HG03558 (cell line): ENCODE results near the gene BLVRA.
"Not testable (repeated sequence)": the region's sequence is repeated elsewhere in the genome, so short reads cannot be mapped to it uniquely, and the experiment has no call there.

Experiments used
- ATAC-seq: cut with Tn5 transposase; IDR thresholded peaks from one replicate; pipeline ENCODE4 v1.9.1; 2021; ENCODE audit warnings: moderate number of reproducible peaks; ENCODE audit not compliant: unreplicated experiment; ENCODE audit errors: extremely low read depth

BLVRA gene

GRCh38 chr7:43767311-43767710 is 8.8 kb downstream of the BLVRA start:
- ATAC-seq, result no peak

GRCh38 chr7:43768201-43768886 is 9.9 kb downstream of the BLVRA start:
- no peak for ATAC-seq

GRCh38 chr7:43768887-43769272 is 10.4 kb downstream of the BLVRA start:
- no peak for ATAC-seq

GRCh38 chr7:43769281-43769680 is 10.8 kb downstream of the BLVRA start:
- no peak for ATAC-seq

GRCh38 chr7:43769791-43770465 is 11.4 kb downstream of the BLVRA start:
- no peak for ATAC-seq

- ATAC-seq, result no peak
These were observed 12.6 kb downstream of the BLVRA start for GRCh38 chr7:43771128-43771527.

- ATAC-seq, result no peak
These were observed 13.1 kb downstream of the BLVRA start for GRCh38 chr7:43771573-43771972.

- ATAC-seq, result not testable (repeated sequence)
These were observed 14.8 kb downstream of the BLVRA start for GRCh38 chr7:43773268-43773667.

- not testable (repeated sequence) for ATAC-seq
These were observed 16.8 kb downstream of the BLVRA start for GRCh38 chr7:43775255-43775654.

GRCh38 chr7:43778293-43779044 is 20.0 kb downstream of the BLVRA start:
- not testable (repeated sequence) for ATAC-seq

- ATAC-seq, result no peak
These were observed 20.7 kb downstream of the BLVRA start for GRCh38 chr7:43779045-43779812.

- no peak for ATAC-seq
These were observed 23.5 kb downstream of the BLVRA start for GRCh38 chr7:43781726-43782607.

- no peak for ATAC-seq
These were observed 24.5 kb downstream of the BLVRA start for GRCh38 chr7:43782768-43783555.

- ATAC-seq, result no peak
These were observed 25.6 kb downstream of the BLVRA start for GRCh38 chr7:43784030-43784584.

- peak; percentile 94 for ATAC-seq
These were observed 26.2 kb downstream of the BLVRA start for GRCh38 chr7:43784585-43785087.

- no peak for ATAC-seq
These were observed 26.9 kb downstream of the BLVRA start for GRCh38 chr7:43785420-43785819.

GRCh38 chr7:43787771-43788170 is 29.3 kb downstream of the BLVRA start:
- ATAC-seq, result no peak

GRCh38 chr7:43790006-43790405 is 31.5 kb downstream of the BLVRA start:
- no peak for ATAC-seq
